HCT116 (cell line): ENCODE data around the gene LHPP. TPM values are rescaled to one million over a fixed set of nuclear protein-coding genes. Genes with fewer than 3 reads are reported as not detected.

Source experiments
- ATAC-seq: fragments of 200-7000 bp; cut with Tn5 transposase; 2 replicates; pipeline ENCODE4 v1.9.1; 2020; ENCODE audit warnings: mild to moderate bottlenecking, moderate library complexity
- BruUV-seq: library from RNA; stranded (reverse); fragments of 400-500 nt; replicated peaks from 2 replicates; lab custom pipeline; 2021; lab: Mats Ljungman, UMichigan
- CTCF ChIA-PET: fragments of 300-600 bp; sonication (Branson Sonifier 250); formaldehyde crosslinking; loops from one replicate; lab custom pipeline; 2021; ENCODE audit warnings: antibody characterized with exemption; lab: Charles Lee
- POLR2A ChIA-PET: fragments of 300-600, 350-600 bp; sonication (Branson Sonifier 250); formaldehyde crosslinking; loops from one replicate; lab custom pipeline; 2021; ENCODE audit warnings: antibody characterized with exemption; lab: Charles Lee
- RAD21 ChIA-PET, 2 experiments: fragments of 300-600 bp; sonication (Branson Sonifier 250); formaldehyde crosslinking; loops; one replicate each; lab custom pipeline; 2023; ENCODE audit warnings: low total read pairs in 2 of 2; ENCODE audit not compliant: uncharacterized antibody in 2 of 2, unreplicated experiment in 2 of 2, low non-redundant PET in 1 of 2; lab: Charles Lee
- DNase-seq: peaks from one replicate; pipeline ENCODE4 v3.0.0-alpha.2; 2010; ENCODE audit warnings: low read depth, low spot score
- H2AFZ ChIP-seq: fragments of 200-600 bp; shearing (Covaris generic), sonication (generic); 2 replicates; pipeline ENCODE4 v1.6.1; 2017; ENCODE audit warnings: low read depth, mixed run types, mixed read lengths, antibody characterized with exemption, low read length; ENCODE audit not compliant: poor library complexity, severe bottlenecking
- H3K27ac ChIP-seq: 2 replicates; pipeline ENCODE4 v1.5.1; 2012; ENCODE audit warnings: low read depth, low read length
- H3K27me3 ChIP-seq: fragments of 200-600 bp; sonication (generic); 2 replicates; pipeline ENCODE4 v1.6.1; 2016; ENCODE audit warnings: mixed run types, low read length, mixed read lengths; ENCODE audit not compliant: insufficient read depth
- H3K36me3 ChIP-seq, 2 experiments: fragments of 200-500 bp in 1 of 2; fragments of 200-600 bp in 1 of 2; sonication (Bioruptor generic) in 1 of 2; sonication (generic) in 1 of 2; 2 replicates each; pipeline versions ENCODE4 v1.5.1 to v1.6.1; 2014 to 2016; ENCODE audit warnings: low read length in 2 of 2, inconsistent platforms in 1 of 2, mixed read lengths in 1 of 2, mixed run types in 1 of 2; ENCODE audit not compliant: insufficient read depth in 2 of 2, control insufficient read depth in 1 of 2
- H3K4me1 ChIP-seq, 2 experiments: fragments of 200-600 bp in 1 of 2; sonication (generic) in 1 of 2; 2 replicates each; pipeline versions ENCODE4 v1.5.1 to v1.6.1; 2012 to 2017; ENCODE audit warnings: low read length in 2 of 2, inconsistent platforms in 1 of 2, mild to moderate bottlenecking in 1 of 2, mixed read lengths in 1 of 2, mixed run types in 1 of 2, moderate library complexity in 1 of 2; ENCODE audit not compliant: insufficient read depth in 2 of 2, control insufficient read depth in 1 of 2
- H3K4me2 ChIP-seq: fragments of 200-600 bp; sonication (generic); 2 replicates; pipeline ENCODE4 v1.6.1; 2017; ENCODE audit warnings: mixed run types, low read length, mixed read lengths
- H3K4me3 ChIP-seq, 2 experiments: fragments of 200-600 bp in 1 of 2; sonication (generic) in 1 of 2; replicated peaks in 1 of 2; 2 replicates each; pipeline ENCODE4 v1.5.1; 2011 to 2016; ENCODE audit warnings: low read length in 2 of 2, control low read depth in 1 of 2, low read depth in 1 of 2, mild to moderate bottlenecking in 1 of 2, mixed read lengths in 1 of 2, mixed run types in 1 of 2
- H3K79me2 ChIP-seq: fragments of 200-600 bp; sonication (generic); 2 replicates; pipeline ENCODE4 v1.6.1; 2017; ENCODE audit warnings: mild to moderate bottlenecking, mixed run types, low read length, moderate library complexity, mixed read lengths; ENCODE audit not compliant: insufficient read depth
- H3K9ac ChIP-seq: fragments of 200-600 bp; sonication (generic); 2 replicates; pipeline ENCODE4 v1.6.1; 2016; ENCODE audit warnings: low read length, mixed read lengths
- H3K9me2 ChIP-seq: fragments of 200-600 bp; sonication (generic), shearing (Covaris generic); 2 replicates; pipeline ENCODE4 v1.6.1; 2017; ENCODE audit warnings: mixed run types, mild to moderate bottlenecking, moderate library complexity; ENCODE audit not compliant: insufficient read depth
- H3K9me3 ChIP-seq, 2 experiments: fragments of 200-500 bp in 1 of 2; fragments of 200-600 bp in 1 of 2; sonication (Bioruptor generic) in 1 of 2; sonication (generic) in 1 of 2; 2 replicates each; pipeline ENCODE4 v1.6.1; 2014 to 2017; ENCODE audit warnings: low read length in 2 of 2, mixed read lengths in 2 of 2, inconsistent platforms in 1 of 2, low read depth in 1 of 2, mild to moderate bottlenecking in 1 of 2, mixed run types in 1 of 2, moderate library complexity in 1 of 2; ENCODE audit not compliant: control insufficient read depth in 1 of 2, insufficient read depth in 1 of 2
- H4K20me1 ChIP-seq: fragments of 200-600 bp; sonication (generic), shearing (Covaris generic); 2 replicates; pipeline ENCODE4 v1.6.1; 2017; ENCODE audit warnings: mixed run types, mild to moderate bottlenecking, moderate library complexity; ENCODE audit not compliant: insufficient read depth
- CBX3 ChIP-seq: IDR thresholded peaks from 2 replicates; pipeline ENCODE4 v1.6.1; 2012; ENCODE audit warnings: low read depth
- CEBPB ChIP-seq: IDR thresholded peaks from 2 replicates; pipeline ENCODE4 v1.6.1; 2012; ENCODE audit warnings: low read depth
- EGR1 ChIP-seq: IDR thresholded peaks from 2 replicates; pipeline ENCODE4 v1.6.1; 2012; ENCODE audit warnings: low read depth
- EZH2 ChIP-seq: fragments of 200-600 bp; sonication (generic); IDR thresholded peaks from 2 replicates; pipeline ENCODE4 v1.6.1; 2017; ENCODE audit warnings: antibody characterized with exemption, mixed run types
- EZH2phosphoT487 ChIP-seq: fragments of 200-600 bp; IDR thresholded peaks from 2 replicates; pipeline ENCODE4 v1.6.1; 2018; ENCODE audit warnings: antibody characterized with exemption, borderline replicate concordance
- POLR2AphosphoS5 ChIP-seq: IDR thresholded peaks from 2 replicates; pipeline ENCODE4 v1.6.1; 2011; ENCODE audit warnings: mild to moderate bottlenecking, low read depth, low read length, moderate library complexity
- TCF7L2 ChIP-seq: IDR thresholded peaks from 2 replicates; pipeline ENCODE4 v1.7.0; 2011; ENCODE audit warnings: borderline replicate concordance, inconsistent platforms; ENCODE audit not compliant: insufficient read depth, insufficient read length; ENCODE audit errors: extremely low read depth
- YY1 ChIP-seq: IDR thresholded peaks from 2 replicates; pipeline ENCODE4 v1.6.1; 2011; ENCODE audit warnings: low read length, low read depth, moderate library complexity, mild to moderate bottlenecking; ENCODE audit not compliant: insufficient replicate concordance; ENCODE audit errors: extremely low read depth
- ZFX ChIP-seq: fragments of 450-650 bp; IDR thresholded peaks from 2 replicates; pipeline ENCODE4 v1.6.1; 2017
- ZNF274 ChIP-seq: fragments of 200-500 bp; sonication (Bioruptor generic); IDR thresholded peaks from 2 replicates; pipeline ENCODE4 v1.6.1; 2014; ENCODE audit warnings: mild to moderate bottlenecking, low read depth, low read length, inconsistent platforms
- intact Hi-C: fragments of 100-400 bp; cut with micrococcal nuclease; formaldehyde crosslinking; loops from 2 replicates; pipeline ENCODE4 v1.10.0; 2022
- total RNA-seq: library from RNA; stranded (reverse); gene quantifications from one replicate; pipeline ENCODE4 v1.2.1, GENCODE V29; 2021; ENCODE audit not compliant: unreplicated experiment
- TF ChIP-seq, protein P1 (sequence below): IDR thresholded peaks from 2 replicates; pipeline ENCODE4 v1.6.1; 2012
- TF ChIP-seq, protein P2 (sequence below), 3 experiments: fragments of 200-600 bp in 1 of 3; sonication (generic) in 1 of 3; IDR thresholded peaks in 2 of 3; conservative IDR thresholded peaks in 1 of 3; 2 replicates each; pipeline ENCODE4 v1.5.1; 2012 to 2017; ENCODE audit warnings: low read depth in 2 of 3, low read length in 2 of 3, antibody characterized with exemption in 1 of 3, borderline replicate concordance in 1 of 3, control low read depth in 1 of 3, mild to moderate bottlenecking in 1 of 3, mixed read lengths in 1 of 3, mixed run types in 1 of 3, moderate library complexity in 1 of 3; ENCODE audit not compliant: insufficient read depth in 1 of 3
- TF ChIP-seq, protein P3 (sequence below): IDR thresholded peaks from 2 replicates; pipeline ENCODE4 v1.6.1; 2011; ENCODE audit warnings: mild to moderate bottlenecking, low read length, moderate library complexity; ENCODE audit not compliant: insufficient replicate concordance; ENCODE audit errors: extremely low read depth

LHPP gene
- total RNA-seq, 1 experiment from 2014 or later = 45.8 TPM

DNA sequence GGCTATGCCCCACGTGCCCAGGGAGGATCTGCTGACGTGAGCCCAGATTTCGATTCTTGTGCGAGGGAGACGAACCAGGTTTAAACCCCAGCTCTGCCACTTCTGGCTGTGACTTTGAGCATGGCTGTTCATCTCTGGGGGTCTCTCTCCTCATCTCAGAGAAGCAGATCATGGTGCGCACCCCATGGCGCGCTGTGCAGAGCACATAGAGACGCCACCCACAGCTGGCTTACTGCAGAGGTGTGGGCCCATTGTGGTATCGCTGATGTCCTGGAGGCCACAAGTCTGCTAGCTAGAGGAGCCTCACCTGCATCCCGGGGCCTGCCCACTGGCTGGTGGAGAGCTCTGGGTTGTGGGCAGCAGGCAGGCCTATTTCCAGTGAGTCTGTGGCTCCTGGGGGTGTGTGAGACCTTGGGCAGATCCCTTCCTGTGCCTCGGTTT, 140.5 kb downstream of the LHPP start:
- Histone ChIP-seq H3K9me2 (no peaks in the 10 kb centered on the region), H3K27ac (no peak overlapping the region), H2AFZ (no peak overlapping the region), H3K9me3 (no peaks in the 10 kb centered on the region), H3K27me3 (no peaks in the 10 kb centered on the region), H3K4me3 (no peak overlapping the region), H3K4me1 (peaks cover 2 to 3% of the 10 kb centered on the region in 2 experiments; a peak in 2 of 4 replicates), H3K4me2 (no peak overlapping the region), H3K9ac (no peak overlapping the region), H3K79me2 (no peaks in the 10 kb centered on the region), H4K20me1 (no peaks in the 10 kb centered on the region), H3K36me3 (no peaks in the 10 kb centered on the region)
- POLR2A ChIA-PET = no interaction called here
- TF ChIP-seq EZH2 (no peak), CEBPB (no peak), TCF7L2 (no peak), EZH2phosphoT487 (no peak), YY1 (no peak), CBX3 (no peak), ZNF274 (no peak), POLR2AphosphoS5 (no peak), ZFX (no peak), EGR1 (no peak)
- TF ChIP-seq, protein P1, sequence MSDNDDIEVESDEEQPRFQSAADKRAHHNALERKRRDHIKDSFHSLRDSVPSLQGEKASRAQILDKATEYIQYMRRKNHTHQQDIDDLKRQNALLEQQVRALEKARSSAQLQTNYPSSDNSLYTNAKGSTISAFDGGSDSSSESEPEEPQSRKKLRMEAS = no peak
- TF ChIP-seq, protein P2, sequence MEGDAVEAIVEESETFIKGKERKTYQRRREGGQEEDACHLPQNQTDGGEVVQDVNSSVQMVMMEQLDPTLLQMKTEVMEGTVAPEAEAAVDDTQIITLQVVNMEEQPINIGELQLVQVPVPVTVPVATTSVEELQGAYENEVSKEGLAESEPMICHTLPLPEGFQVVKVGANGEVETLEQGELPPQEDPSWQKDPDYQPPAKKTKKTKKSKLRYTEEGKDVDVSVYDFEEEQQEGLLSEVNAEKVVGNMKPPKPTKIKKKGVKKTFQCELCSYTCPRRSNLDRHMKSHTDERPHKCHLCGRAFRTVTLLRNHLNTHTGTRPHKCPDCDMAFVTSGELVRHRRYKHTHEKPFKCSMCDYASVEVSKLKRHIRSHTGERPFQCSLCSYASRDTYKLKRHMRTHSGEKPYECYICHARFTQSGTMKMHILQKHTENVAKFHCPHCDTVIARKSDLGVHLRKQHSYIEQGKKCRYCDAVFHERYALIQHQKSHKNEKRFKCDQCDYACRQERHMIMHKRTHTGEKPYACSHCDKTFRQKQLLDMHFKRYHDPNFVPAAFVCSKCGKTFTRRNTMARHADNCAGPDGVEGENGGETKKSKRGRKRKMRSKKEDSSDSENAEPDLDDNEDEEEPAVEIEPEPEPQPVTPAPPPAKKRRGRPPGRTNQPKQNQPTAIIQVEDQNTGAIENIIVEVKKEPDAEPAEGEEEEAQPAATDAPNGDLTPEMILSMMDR (IDR thresholded peaks at IDR 0.05 in 2 of 3, conservative IDR thresholded peaks at IDR 0.05 in 1 of 3; ENCODE audit: borderline replicate concordance in 1 of 3, insufficient read depth in 1 of 3, low read depth in 2 of 3, low read length in 2 of 3) = no peak
- TF ChIP-seq, protein P3, sequence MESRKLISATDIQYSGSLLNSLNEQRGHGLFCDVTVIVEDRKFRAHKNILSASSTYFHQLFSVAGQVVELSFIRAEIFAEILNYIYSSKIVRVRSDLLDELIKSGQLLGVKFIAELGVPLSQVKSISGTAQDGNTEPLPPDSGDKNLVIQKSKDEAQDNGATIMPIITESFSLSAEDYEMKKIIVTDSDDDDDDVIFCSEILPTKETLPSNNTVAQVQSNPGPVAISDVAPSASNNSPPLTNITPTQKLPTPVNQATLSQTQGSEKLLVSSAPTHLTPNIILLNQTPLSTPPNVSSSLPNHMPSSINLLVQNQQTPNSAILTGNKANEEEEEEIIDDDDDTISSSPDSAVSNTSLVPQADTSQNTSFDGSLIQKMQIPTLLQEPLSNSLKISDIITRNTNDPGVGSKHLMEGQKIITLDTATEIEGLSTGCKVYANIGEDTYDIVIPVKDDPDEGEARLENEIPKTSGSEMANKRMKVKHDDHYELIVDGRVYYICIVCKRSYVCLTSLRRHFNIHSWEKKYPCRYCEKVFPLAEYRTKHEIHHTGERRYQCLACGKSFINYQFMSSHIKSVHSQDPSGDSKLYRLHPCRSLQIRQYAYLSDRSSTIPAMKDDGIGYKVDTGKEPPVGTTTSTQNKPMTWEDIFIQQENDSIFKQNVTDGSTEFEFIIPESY = no peak
- no TSS peak for BruUV-seq
- RAD21 ChIA-PET = no interaction called here
- CTCF ChIA-PET = no interaction called here
- no peak for DNase-seq
- ATAC-seq = no peak
- intact Hi-C loops = no loop called here
